PC-3 (cell line): Measurements from ENCODE around the gene IFNA13. TPM values are rescaled to one million over a fixed set of nuclear protein-coding genes. Genes with fewer than 3 reads are reported as not detected.

ENCODE experiments used
- ATAC-seq: fragments of 200-7000 bp; cut with Tn5 transposase; 2 replicates; pipeline ENCODE4 v1.9.1; 2020; ENCODE audit warnings: mild to moderate bottlenecking, moderate library complexity
- BruUV-seq: library from RNA; stranded (reverse); fragments of 400-500 nt; replicated peaks from 2 replicates; lab custom pipeline; 2021; lab: Mats Ljungman, UMichigan
- CTCF ChIA-PET: fragments of 300-600 bp; sonication (Branson Sonifier 250); formaldehyde crosslinking; loops from one replicate; lab custom pipeline; 2022; ENCODE audit warnings: antibody characterized with exemption; lab: Charles Lee
- POLR2A ChIA-PET: fragments of 300-600 bp; sonication (Branson Sonifier 250); formaldehyde crosslinking; loops from one replicate; lab custom pipeline; 2022; ENCODE audit warnings: antibody characterized with exemption; ENCODE audit not compliant: unreplicated experiment; lab: Charles Lee
- DNase-seq: peaks from one replicate; pipeline ENCODE4 v3.0.0-alpha.2; 2015
- H2AFZ ChIP-seq: fragments of 300-600 bp; sonication (generic); 2 replicates; pipeline ENCODE4 v1.6.0; 2016; ENCODE audit warnings: antibody characterized with exemption, low read length
- H3F3A ChIP-seq: fragments of 300-600 bp; sonication (generic); one replicate; pipeline ENCODE4 v1.6.0; 2017; ENCODE audit warnings: antibody characterized with exemption, low read length, control low read depth, mild to moderate bottlenecking; ENCODE audit not compliant: unreplicated experiment
- H3K27ac ChIP-seq: fragments of 300-600 bp; sonication (generic); 2 replicates; pipeline ENCODE4 v1.5.1; 2016; ENCODE audit warnings: mild to moderate bottlenecking, low read length
- H3K27me3 ChIP-seq: fragments of 300-600 bp; sonication (generic); 2 replicates; pipeline ENCODE4 v1.6.1; 2016; ENCODE audit warnings: low read length, mixed read lengths
- H3K36me3 ChIP-seq: fragments of 300-600 bp; sonication (generic); 2 replicates; pipeline ENCODE4 v1.6.1; 2016; ENCODE audit warnings: low read depth, mixed run types, low read length, mixed read lengths
- H3K4me1 ChIP-seq: fragments of 300-600 bp; sonication (generic); 2 replicates; pipeline ENCODE4 v1.5.1; 2016; ENCODE audit warnings: low read length; ENCODE audit not compliant: insufficient read depth
- H3K4me2 ChIP-seq: fragments of 300-600 bp; sonication (generic); 2 replicates; pipeline ENCODE4 v1.6.0; 2016; ENCODE audit warnings: low read length
- H3K4me3 ChIP-seq: fragments of 300-600 bp; sonication (generic); 2 replicates; pipeline ENCODE4 v1.5.1; 2016; ENCODE audit warnings: mild to moderate bottlenecking, low read length, mixed read lengths
- H3K79me2 ChIP-seq: fragments of 300-600 bp; sonication (generic); 2 replicates; pipeline ENCODE4 v1.6.1; 2017; ENCODE audit warnings: low read length, mixed read lengths
- H3K9ac ChIP-seq: fragments of 300-600 bp; sonication (generic); 2 replicates; pipeline ENCODE4 v1.6.0; 2016; ENCODE audit warnings: mild to moderate bottlenecking, low read length
- H3K9me2 ChIP-seq: fragments of 300-600 bp; sonication (generic); replicated peaks from 2 replicates; pipeline ENCODE4 v1.6.1; 2016; ENCODE audit warnings: mixed run types, low read length, mixed read lengths
- H3K9me3 ChIP-seq: fragments of 300-600 bp; sonication (generic); 2 replicates; pipeline ENCODE4 v1.6.1; 2016; ENCODE audit warnings: low read length, mixed read lengths
- H4K20me1 ChIP-seq: fragments of 300-600 bp; sonication (generic); 2 replicates; pipeline ENCODE4 v1.6.1; 2016; ENCODE audit warnings: low read length, mixed read lengths
- CTCF ChIP-seq: fragments of 300-600 bp; sonication (generic); conservative IDR thresholded peaks from 2 replicates; pipeline ENCODE4 v1.5.1; 2017; ENCODE audit warnings: antibody characterized with exemption, low read depth, mild to moderate bottlenecking, low read length
- EZH2 ChIP-seq: fragments of 300-600 bp; sonication (generic); IDR thresholded peaks from one replicate; pipeline ENCODE4 v1.6.1; 2017; ENCODE audit warnings: antibody characterized with exemption, mild to moderate bottlenecking, low read length; ENCODE audit not compliant: unreplicated experiment
- EZH2phosphoT487 ChIP-seq: fragments of 300-600 bp; sonication (generic); IDR thresholded peaks from 2 replicates; pipeline ENCODE4 v1.6.1; 2018; ENCODE audit warnings: mild to moderate bottlenecking, antibody characterized with exemption, low read length, borderline replicate concordance
- intact Hi-C: fragments of 100-400 bp; cut with micrococcal nuclease; formaldehyde crosslinking; loops from 2 replicates; pipeline ENCODE4 v1.9.0; 2023
- total RNA-seq: library from RNA; depleted of rRNA; stranded (reverse); fragments of >200 nt; gene quantifications from 2 replicates; pipeline ENCODE4 v1.2.3, GENCODE V29; 2014

Gene IFNA13
- total RNA-seq, 1 experiment from 2014 or later: not detected

GRCh38 chr9:21348430-21348970, 19.4 kb downstream of the IFNA13 start:
- H2AFZ ChIP-seq: no peak overlapping the region
- peaks cover 6% of the 10 kb centered on the region for H3K4me1 ChIP-seq
- no peaks in the 10 kb centered on the region for H3F3A ChIP-seq
- intact Hi-C loops: no loop called here
- no peaks in the 10 kb centered on the region for H3K9me2 ChIP-seq
- H3K9me3 ChIP-seq: no peaks in the 10 kb centered on the region
- DNase-seq (no peak), ATAC-seq (no peak)
- H3K79me2 ChIP-seq: no peaks in the 10 kb centered on the region
- H3K36me3 ChIP-seq: no peaks in the 10 kb centered on the region
- H3K4me2 ChIP-seq: no peak overlapping the region
- H4K20me1 ChIP-seq: no peaks in the 10 kb centered on the region
- H3K27me3 ChIP-seq: no peaks in the 10 kb centered on the region
- no peak overlapping the region for H3K9ac ChIP-seq
- POLR2A ChIA-PET: no interaction called here
- no TSS peak for BruUV-seq
- H3K4me3 ChIP-seq: no peak overlapping the region
- CTCF ChIA-PET: no interaction called here
- no peak for TF ChIP-seq EZH2phosphoT487
- no peak for TF ChIP-seq CTCF
- no peak for TF ChIP-seq EZH2
- H3K27ac ChIP-seq: no peak overlapping the region

- no peak overlapping the region for H3K9ac ChIP-seq
- H3K9me3 ChIP-seq: no peaks in the 10 kb centered on the region
- H3K4me3 ChIP-seq: no peak overlapping the region
- POLR2A ChIA-PET: no interaction called here
- no peaks in the 10 kb centered on the region for H4K20me1 ChIP-seq
- BruUV-seq: no TSS peak
- no peaks in the 10 kb centered on the region for H3K9me2 ChIP-seq
- CTCF ChIA-PET: no interaction called here
- H3K4me2 ChIP-seq: no peak overlapping the region
- H3K27ac ChIP-seq: no peak overlapping the region
- H3K4me1 ChIP-seq: 0 out of 2 replicates have a peak, but pooled peaks cover 4% of the 10 kb centered on the region
- intact Hi-C loops: no loop called here
- no peak for ATAC-seq
- H3K36me3 ChIP-seq: no peaks in the 10 kb centered on the region
- no peak overlapping the region for H2AFZ ChIP-seq
- TF ChIP-seq EZH2phosphoT487 (no peak), CTCF (no peak), EZH2 (no peak)
- no peaks in the 10 kb centered on the region for H3F3A ChIP-seq
- DNase-seq: no peak
- no peaks in the 10 kb centered on the region for H3K79me2 ChIP-seq
- no peaks in the 10 kb centered on the region for H3K27me3 ChIP-seq
These were observed 27.1 kb downstream of the IFNA13 start for GRCh38 chr9:21340735-21341134.

GRCh38 chr9:21336457-21336856, 31.4 kb downstream of the IFNA13 start:
- TF ChIP-seq EZH2phosphoT487: no peak
- Histone ChIP-seq H3K4me2 (0 out of 2 replicates have a peak overlapping the region, but pooled peaks have one; percentile 84), H3K9me2 (no peaks in the 10 kb centered on the region), H3K4me1 (peaks cover 33% of the 10 kb centered on the region), H3K27me3 (no peaks in the 10 kb centered on the region), H3K4me3 (no peak overlapping the region), H4K20me1 (peaks cover 21% of the 10 kb centered on the region; the same call in 1 of the 2 replicates), H3K9me3 (no peaks in the 10 kb centered on the region), H2AFZ (0 out of 2 replicates have a peak overlapping the region, but pooled peaks have one; percentile 12), H3F3A (no peaks in the 10 kb centered on the region), H3K36me3 (0 out of 2 replicates have a peak, but pooled peaks cover 3% of the 10 kb centered on the region), H3K79me2 (peaks cover 36% of the 10 kb centered on the region), H3K9ac (no peak overlapping the region), H3K27ac (no peak overlapping the region)
- intact Hi-C loops: no loop called here
- no TSS peak for BruUV-seq
- DNase-seq (peak; percentile 14), ATAC-seq (peak; percentile 23; the same call in 1 of the 2 replicates)
- CTCF ChIA-PET: no interaction called here
- POLR2A ChIA-PET: no interaction called here
